Tibial nerve (tissue), 4 donors: ENCODE data around the gene REM1. TPM values are rescaled to one million over a fixed set of nuclear protein-coding genes. Genes with fewer than 3 reads are reported as not detected.

Experiments
- DNase-seq, 2 donors: peaks; one replicate each; pipeline ENCODE4 v3.0.0-alpha.2; 2019; ENCODE audit warnings: low spot score in 2 of 2
- H3K27ac ChIP-seq, 4 donors: fragments of 200-600 bp; sonication (generic) in 3 of 4; one replicate each; pipeline ENCODE4 v1.5.1; 2017 to 2019; ENCODE audit warnings: mild to moderate bottlenecking in 1 of 4
- H3K27me3 ChIP-seq, 2 donors: fragments of 200-600 bp; sonication (generic) in 1 of 2; one replicate each; pipeline versions ENCODE4 v1.5.1 to v1.6.0; 2017 to 2019
- H3K36me3 ChIP-seq, 3 donors: fragments of 200-600 bp; sonication (generic); one replicate each; pipeline ENCODE4 v1.5.1; 2018 to 2019
- H3K4me1 ChIP-seq, 4 donors: fragments of 200-600 bp; sonication (generic) in 3 of 4; one replicate each; pipeline ENCODE4 v1.5.1; 2017 to 2019
- H3K4me3 ChIP-seq, 4 donors: fragments of 200-600 bp; sonication (generic) in 3 of 4; one replicate each; pipeline ENCODE4 v1.5.1; 2017 to 2019; ENCODE audit warnings: mild to moderate bottlenecking in 1 of 4, moderate library complexity in 1 of 4
- H3K9me3 ChIP-seq, 4 donors: fragments of 200-600 bp; sonication (generic) in 3 of 4; one replicate each; pipeline ENCODE4 v1.5.1; 2017 to 2019
- EP300 ChIP-seq, 2 donors: sonication (generic); formaldehyde crosslinking; IDR thresholded peaks; one replicate each; pipeline ENCODE4 v1.6.1; 2017; ENCODE audit warnings: antibody characterized with exemption in 2 of 2, mild to moderate bottlenecking in 1 of 2
- POLR2A ChIP-seq, 2 donors: fragments of 450-650 bp; IDR thresholded peaks; one replicate each; pipeline ENCODE4 v1.6.1; 2017; ENCODE audit warnings: antibody characterized with exemption in 2 of 2, mild to moderate bottlenecking in 2 of 2, moderate library complexity in 2 of 2
- WGBS, 2 donors: methylation state at CpG; one replicate each; pipeline ENCODE4 v1.1.5; 2018; 5-methylcytosine and 5-hydroxymethylcytosine counted together
- total RNA-seq, 4 donors: library from RNA; depleted of rRNA; stranded (reverse); fragments of >200 nt; gene quantifications; one replicate each; pipeline ENCODE4 v1.1.0, GENCODE V29; 2016
- TF ChIP-seq, protein P1 (sequence below), 5 experiments: fragments of 200-600 bp in 3 of 5; fragments of 450-650 bp in 2 of 5; sonication (generic) in 3 of 5; IDR thresholded peaks; one replicate each; pipeline ENCODE4 v1.5.1; 2016 to 2019; ENCODE audit warnings: antibody characterized with exemption in 5 of 5, mild to moderate bottlenecking in 3 of 5, moderate library complexity in 2 of 5

The REM1 gene
- total RNA-seq, 4 donors from 2014 or later: 4.4 to 12.0 (median 5.5) TPM

DNA sequence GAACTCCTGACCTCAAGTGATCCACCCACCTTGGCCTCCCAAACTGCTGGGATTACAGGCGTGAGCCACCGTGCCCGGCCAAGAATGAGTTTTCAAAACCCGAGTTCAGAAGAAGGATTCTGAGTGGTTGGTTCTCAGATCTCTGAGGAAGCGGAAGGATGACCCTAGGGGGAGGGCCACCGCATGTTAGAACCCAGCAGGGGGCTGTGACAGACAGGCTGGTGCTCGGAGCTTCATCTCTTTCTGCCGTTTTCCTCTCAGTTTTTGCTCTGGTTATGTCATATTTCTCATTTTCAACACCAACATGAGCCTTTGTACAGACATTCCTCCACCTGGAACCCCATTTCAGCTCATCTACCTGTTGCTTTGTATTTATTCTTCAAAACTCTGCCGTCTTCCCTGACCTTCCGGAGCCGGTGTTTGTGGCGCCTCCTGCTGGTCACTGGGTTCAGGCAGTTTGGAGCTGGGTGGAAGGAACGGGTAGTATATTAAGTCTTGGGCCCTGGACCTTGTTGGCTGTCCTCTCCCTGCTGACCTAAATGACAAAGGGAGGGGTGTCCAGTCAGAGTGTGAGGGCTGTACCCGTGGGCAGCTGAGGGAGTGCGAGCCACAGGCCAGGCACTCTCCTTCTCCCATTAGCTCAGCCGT is 35.0 kb upstream of the REM1 start, which contains the start of gene DEFB123:
TSS of gene DEFB123 (plus strand) at position 621 of the 648 bp plus-strand sequence. CDS start 67 bp downstream, outside the sequence.
- peaks cover 0 to 4% (median 0%) of the 10 kb centered on the region in 4 donors for H3K9me3 ChIP-seq
- H3K27ac ChIP-seq: no peak within 1 kb of the TSS
- no peak within 1 kb of the TSS for H3K4me3 ChIP-seq
- no peaks in the 10 kb centered on the region for H3K4me1 ChIP-seq
- no peaks in the 10 kb centered on the region for H3K27me3 ChIP-seq
- H3K36me3 ChIP-seq: no peaks in the 10 kb centered on the region
- TF ChIP-seq POLR2A (IDR thresholded peaks at IDR 0.05) (no peak), EP300 (IDR thresholded peaks at IDR 0.05) (no peak)
- TF ChIP-seq, protein P1, sequence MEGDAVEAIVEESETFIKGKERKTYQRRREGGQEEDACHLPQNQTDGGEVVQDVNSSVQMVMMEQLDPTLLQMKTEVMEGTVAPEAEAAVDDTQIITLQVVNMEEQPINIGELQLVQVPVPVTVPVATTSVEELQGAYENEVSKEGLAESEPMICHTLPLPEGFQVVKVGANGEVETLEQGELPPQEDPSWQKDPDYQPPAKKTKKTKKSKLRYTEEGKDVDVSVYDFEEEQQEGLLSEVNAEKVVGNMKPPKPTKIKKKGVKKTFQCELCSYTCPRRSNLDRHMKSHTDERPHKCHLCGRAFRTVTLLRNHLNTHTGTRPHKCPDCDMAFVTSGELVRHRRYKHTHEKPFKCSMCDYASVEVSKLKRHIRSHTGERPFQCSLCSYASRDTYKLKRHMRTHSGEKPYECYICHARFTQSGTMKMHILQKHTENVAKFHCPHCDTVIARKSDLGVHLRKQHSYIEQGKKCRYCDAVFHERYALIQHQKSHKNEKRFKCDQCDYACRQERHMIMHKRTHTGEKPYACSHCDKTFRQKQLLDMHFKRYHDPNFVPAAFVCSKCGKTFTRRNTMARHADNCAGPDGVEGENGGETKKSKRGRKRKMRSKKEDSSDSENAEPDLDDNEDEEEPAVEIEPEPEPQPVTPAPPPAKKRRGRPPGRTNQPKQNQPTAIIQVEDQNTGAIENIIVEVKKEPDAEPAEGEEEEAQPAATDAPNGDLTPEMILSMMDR (IDR thresholded peaks at IDR 0.05): no peak
- no peak for DNase-seq
- 79 to 80% methylated on average over 16 of the region's 16 CpGs for WGBS, 2 donors

DNA sequence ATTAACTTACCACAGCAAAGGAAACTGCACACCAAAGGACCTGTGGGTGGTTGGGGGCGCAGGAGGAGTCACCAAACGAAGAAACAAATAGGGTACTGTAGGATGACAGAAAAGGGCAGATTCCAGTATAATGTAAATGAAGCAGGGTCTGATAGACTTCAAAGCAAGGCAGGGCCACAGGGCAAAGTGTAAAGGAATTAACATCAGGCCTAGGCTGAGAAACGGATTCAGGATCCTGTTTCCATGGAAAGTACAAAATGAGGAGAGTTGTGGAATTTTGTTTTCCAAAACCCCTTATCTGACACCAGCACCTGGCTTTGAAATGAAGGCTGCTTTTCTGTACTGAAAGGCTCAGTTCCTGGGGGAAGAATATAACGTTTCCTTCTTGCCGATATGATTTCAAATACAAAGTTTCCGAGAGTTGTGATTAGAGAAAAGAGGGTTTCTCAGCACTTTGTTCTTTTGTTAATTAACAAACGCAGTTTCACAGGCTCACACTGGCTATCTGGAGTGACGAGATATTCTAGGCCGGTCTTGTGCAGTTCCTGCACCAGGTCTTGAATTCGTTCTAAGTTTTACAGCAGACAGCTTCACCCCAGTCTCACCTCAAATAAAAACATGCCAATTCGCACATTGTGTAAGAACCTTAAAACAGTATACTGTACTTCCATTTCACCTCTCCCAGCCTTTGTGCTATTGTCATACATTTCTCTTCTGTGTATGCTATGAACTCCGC is 28.8 kb upstream of the REM1 start:
- TF ChIP-seq, protein P1 (IDR thresholded peaks at IDR 0.05): no peak
- H3K4me3 ChIP-seq: no peak overlapping the region
- H3K9me3 ChIP-seq: peaks cover 0 to 6% (median 0%) of the 10 kb centered on the region in 4 donors
- 73 to 77% methylated on average over 12 of the region's 12 CpGs for WGBS, 2 donors
- H3K27me3 ChIP-seq: no peaks in the 10 kb centered on the region
- no peaks in the 10 kb centered on the region for H3K4me1 ChIP-seq
- H3K27ac ChIP-seq: no peak overlapping the region
- no peak for DNase-seq
- no peaks in the 10 kb centered on the region for H3K36me3 ChIP-seq

DNA sequence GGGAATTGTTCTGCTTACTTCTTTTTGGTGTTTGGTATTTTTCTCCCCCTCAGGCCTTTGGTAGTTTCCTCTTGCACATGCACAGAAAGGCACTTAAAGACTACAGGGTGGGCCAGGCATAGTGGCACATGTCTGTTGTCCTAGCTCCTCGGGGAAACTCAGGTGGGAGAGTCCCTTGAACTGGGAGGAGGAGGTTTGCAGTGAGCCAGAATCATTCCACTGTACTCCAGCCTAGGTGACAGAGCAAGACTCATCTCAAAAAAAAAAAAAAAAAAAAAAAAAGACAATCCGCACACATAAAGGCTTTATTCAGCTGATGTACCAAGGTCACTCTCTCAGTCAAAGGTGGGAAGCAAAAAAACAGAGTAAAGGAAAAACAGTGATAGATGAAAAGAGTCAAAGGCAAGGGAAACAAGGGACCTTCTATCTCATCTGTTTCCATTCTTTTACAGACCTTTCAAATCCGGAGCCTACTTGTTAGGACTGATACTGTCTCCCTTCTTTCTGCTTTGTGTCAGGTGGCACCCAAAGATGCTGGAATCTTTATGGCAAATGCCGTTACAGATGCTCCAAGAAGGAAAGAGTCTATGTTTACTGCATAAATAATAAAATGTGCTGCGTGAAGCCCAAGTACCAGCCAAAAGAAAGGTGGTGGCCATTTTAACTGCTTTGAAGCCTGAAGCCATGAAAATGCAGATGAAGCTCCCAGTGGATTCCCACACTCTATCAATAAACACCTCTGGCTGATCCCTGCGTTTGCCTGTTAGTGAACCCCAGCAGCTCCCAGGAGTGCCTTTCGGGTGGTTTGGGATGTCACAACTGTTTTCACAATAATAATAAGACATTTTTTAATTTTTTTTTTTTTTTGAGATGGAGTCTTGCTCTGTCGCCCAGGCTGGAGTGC is 25.3 kb upstream of the REM1 start:
- Histone ChIP-seq H3K4me3 (no peak overlapping the region), H3K27me3 (no peaks in the 10 kb centered on the region), H3K36me3 (no peaks in the 10 kb centered on the region), H3K4me1 (no peaks in the 10 kb centered on the region), H3K27ac (no peak overlapping the region), H3K9me3 (peaks cover 0 to 2% (median 0%) of the 10 kb centered on the region in 4 donors)
- 74 to 76% methylated on average over 8 of the region's 8 CpGs for WGBS, 2 donors
- TF ChIP-seq, protein P1 (IDR thresholded peaks at IDR 0.05): no peak
- no peak for TF ChIP-seq POLR2A (IDR thresholded peaks at IDR 0.05)
- no peak for TF ChIP-seq EP300 (IDR thresholded peaks at IDR 0.05)
- no peak for DNase-seq

DNA sequence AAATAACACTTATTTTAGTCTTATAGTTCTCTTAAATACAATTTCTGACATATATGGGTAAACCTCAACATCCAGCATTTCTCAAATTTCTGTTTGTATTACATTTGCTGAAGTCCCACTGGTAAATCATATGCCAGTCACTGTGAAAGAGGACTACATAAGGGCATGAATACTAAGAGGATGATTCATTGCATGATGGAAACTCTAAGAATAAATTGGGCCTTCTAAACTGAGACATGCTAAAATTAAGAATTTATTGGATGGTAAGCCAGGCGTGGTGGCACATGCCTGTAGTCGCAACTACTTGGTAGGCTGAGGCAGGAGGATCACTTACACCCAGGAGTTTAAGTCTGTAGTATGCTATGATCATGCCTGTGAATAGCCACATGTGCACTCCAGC is 22.5 kb upstream of the REM1 start:
- Histone ChIP-seq H3K27me3 (no peaks in the 10 kb centered on the region), H3K9me3 (peaks cover 0 to 2% (median 0%) of the 10 kb centered on the region in 4 donors), H3K36me3 (no peaks in the 10 kb centered on the region), H3K4me1 (no peaks in the 10 kb centered on the region), H3K4me3 (no peak overlapping the region), H3K27ac (no peak overlapping the region)
- no peak for TF ChIP-seq POLR2A (IDR thresholded peaks at IDR 0.05)
- TF ChIP-seq, protein P1 (IDR thresholded peaks at IDR 0.05): no peak
- no peak for TF ChIP-seq EP300 (IDR thresholded peaks at IDR 0.05)
- WGBS, 2 donors: 68 to 75% methylated on average over 2 of the region's 2 CpGs
- no peak for DNase-seq
